ENCODE data around the gene TTC16. TPM values are rescaled to one million over a fixed set of nuclear protein-coding genes. Genes with fewer than 3 reads are reported as not detected.

Gene TTC16
- total RNA-seq, 1 donor from 2014 or later: not detected

GRCh38 chr9:127679506-127679905 lies 36.4 kb upstream of the TTC16 start:
- no peaks in the 10 kb centered on the region for H3K36me3 ChIP-seq (ENCODE audit: control insufficient read depth, insufficient read depth, low read length)
- TF ChIP-seq CTCF (IDR thresholded peaks at IDR 0.05; ENCODE audit: insufficient read depth, low read length, poor library complexity, severe bottlenecking): no peak
- no peak for DNase-seq (ENCODE audit: low read depth)
- H3K27me3 ChIP-seq (ENCODE audit: control insufficient read depth, insufficient read depth, low read length): no peaks in the 10 kb centered on the region
- no peak overlapping the region for H3K4me3 ChIP-seq (ENCODE audit: low read depth, low read length)

- no peak for DNase-seq (ENCODE audit: low read depth)
- TF ChIP-seq CTCF (IDR thresholded peaks at IDR 0.05; ENCODE audit: insufficient read depth, low read length, poor library complexity, severe bottlenecking): no peak
- no peak overlapping the region for H3K4me3 ChIP-seq (ENCODE audit: low read depth, low read length)
- no peaks in the 10 kb centered on the region for H3K27me3 ChIP-seq (ENCODE audit: control insufficient read depth, insufficient read depth, low read length)
- no peaks in the 10 kb centered on the region for H3K36me3 ChIP-seq (ENCODE audit: control insufficient read depth, insufficient read depth, low read length)
These were observed 35.7 kb upstream of the TTC16 start for GRCh38 chr9:127680226-127680625.

- DNase-seq (ENCODE audit: low read depth): no peak
- Histone ChIP-seq H3K27me3 (ENCODE audit: control insufficient read depth, insufficient read depth, low read length) (no peaks in the 10 kb centered on the region), H3K36me3 (ENCODE audit: control insufficient read depth, insufficient read depth, low read length) (no peaks in the 10 kb centered on the region), H3K4me3 (ENCODE audit: low read depth, low read length) (no peak overlapping the region)
- no peak for TF ChIP-seq CTCF (IDR thresholded peaks at IDR 0.05; ENCODE audit: insufficient read depth, low read length, poor library complexity, severe bottlenecking)
These were observed 35.0 kb upstream of the TTC16 start for GRCh38 chr9:127680846-127681245.

- no peaks in the 10 kb centered on the region for H3K27me3 ChIP-seq (ENCODE audit: control insufficient read depth, insufficient read depth, low read length)
- H3K4me3 ChIP-seq (ENCODE audit: low read depth, low read length): no peak overlapping the region
- peaks cover 1% of the 10 kb centered on the region for H3K36me3 ChIP-seq (ENCODE audit: control insufficient read depth, insufficient read depth, low read length)
- TF ChIP-seq CTCF (IDR thresholded peaks at IDR 0.05; ENCODE audit: insufficient read depth, low read length, poor library complexity, severe bottlenecking): no peak
- no peak for DNase-seq (ENCODE audit: low read depth)
These were observed 33.3 kb upstream of the TTC16 start for GRCh38 chr9:127682351-127683136.

- no peak for TF ChIP-seq CTCF (IDR thresholded peaks at IDR 0.05; ENCODE audit: insufficient read depth, low read length, poor library complexity, severe bottlenecking)
- DNase-seq (ENCODE audit: low read depth): no peak
- Histone ChIP-seq H3K4me3 (ENCODE audit: low read depth, low read length) (no peak overlapping the region), H3K36me3 (ENCODE audit: control insufficient read depth, insufficient read depth, low read length) (peaks cover 1% of the 10 kb centered on the region), H3K27me3 (ENCODE audit: control insufficient read depth, insufficient read depth, low read length) (no peaks in the 10 kb centered on the region)
These were observed 32.2 kb upstream of the TTC16 start for GRCh38 chr9:127683723-127684122.

GRCh38 chr9:127684576-127684975 lies 31.3 kb upstream of the TTC16 start:
- TF ChIP-seq CTCF (IDR thresholded peaks at IDR 0.05; ENCODE audit: insufficient read depth, low read length, poor library complexity, severe bottlenecking): no peak
- peaks cover 1% of the 10 kb centered on the region for H3K36me3 ChIP-seq (ENCODE audit: control insufficient read depth, insufficient read depth, low read length)
- H3K27me3 ChIP-seq (ENCODE audit: control insufficient read depth, insufficient read depth, low read length): no peaks in the 10 kb centered on the region
- DNase-seq (ENCODE audit: low read depth): no peak
- H3K4me3 ChIP-seq (ENCODE audit: low read depth, low read length): no peak overlapping the region

Data from kidney epithelial cell (primary cell).